WERI-Rb-1 (cell line): ENCODE data around the gene EFCAB13.
"Not testable (repeated sequence)": the region's sequence is repeated elsewhere in the genome, so short reads cannot be mapped to it uniquely, and the experiment has no call there.

ENCODE experiments used
- DNase-seq: peaks from one replicate; pipeline ENCODE4 v3.0.0-alpha.2; 2020
- H3K27ac ChIP-seq: fragments of 250-450 bp; sonication (Bioruptor Pico); 2 replicates; pipeline ENCODE4 v1.5.1; 2020; ENCODE audit warnings: mild to moderate bottlenecking, moderate library complexity
- H3K27me3 ChIP-seq: fragments of 250-450 bp; sonication (Bioruptor Pico); 2 replicates; pipeline ENCODE4 v1.5.1; 2021; ENCODE audit warnings: mild to moderate bottlenecking, low read depth, moderate library complexity; ENCODE audit not compliant: insufficient read depth, severe bottlenecking
- H3K36me3 ChIP-seq: fragments of 250-450 bp; sonication (Bioruptor Pico); 2 replicates; pipeline ENCODE4 v1.5.1; 2020; ENCODE audit warnings: mild to moderate bottlenecking, moderate library complexity
- H3K4me3 ChIP-seq: 2 replicates; pipeline ENCODE4 v1.5.1; 2011; ENCODE audit warnings: low read depth, mild to moderate bottlenecking, control low read depth, low read length
- H3K9me3 ChIP-seq: fragments of 250-450 bp; sonication (Bioruptor Pico); 2 replicates; pipeline ENCODE4 v1.5.1; 2021; ENCODE audit warnings: mild to moderate bottlenecking, moderate library complexity; ENCODE audit not compliant: severe bottlenecking
- CTCF ChIP-seq: IDR thresholded peaks from 2 replicates; pipeline ENCODE4 v1.5.1; 2011; ENCODE audit warnings: low read depth, mild to moderate bottlenecking, control low read depth, inconsistent platforms, low read length

The EFCAB13 gene

DNA sequence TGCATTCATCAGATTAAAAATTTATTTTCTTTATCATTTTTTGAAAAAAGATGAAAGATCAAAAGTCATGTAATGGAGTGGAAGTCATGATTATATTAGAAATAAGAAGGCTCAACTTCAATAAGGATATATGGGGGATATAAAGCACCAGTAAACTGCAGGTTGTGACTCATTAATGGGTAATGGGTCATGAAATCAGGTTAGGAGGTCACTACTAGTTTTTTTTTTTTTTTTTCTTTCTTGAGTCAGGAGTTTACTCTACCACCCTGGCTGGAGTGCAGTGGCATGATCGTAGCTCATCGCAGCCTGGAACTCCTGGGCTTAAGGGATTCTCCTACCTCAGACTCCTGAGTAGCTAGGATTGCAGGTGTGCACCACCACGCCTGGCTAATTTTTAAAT, 14.3 kb downstream of the EFCAB13 start:
- H3K9me3 ChIP-seq = peaks cover 2% of the 10 kb centered on the region
- H3K4me3 ChIP-seq = no peak overlapping the region
- H3K27me3 ChIP-seq = no peaks in the 10 kb centered on the region
- no peak for DNase-seq
- no peaks in the 10 kb centered on the region for H3K36me3 ChIP-seq
- no peak overlapping the region for H3K27ac ChIP-seq
- no peak for TF ChIP-seq CTCF

GRCh38 chr17:47352848-47353247, 29.1 kb downstream of the EFCAB13 start:
- Histone ChIP-seq H3K36me3 (no peaks in the 10 kb centered on the region), H3K9me3 (no peaks in the 10 kb centered on the region), H3K4me3 (no peak overlapping the region), H3K27me3 (no peaks in the 10 kb centered on the region), H3K27ac (no peak overlapping the region)
- TF ChIP-seq CTCF = no peak
- DNase-seq = no peak

- no peak for TF ChIP-seq CTCF
- Histone ChIP-seq H3K36me3 (no peaks in the 10 kb centered on the region), H3K4me3 (no peak overlapping the region), H3K27ac (no peak overlapping the region), H3K27me3 (no peaks in the 10 kb centered on the region), H3K9me3 (peaks cover 9% of the 10 kb centered on the region)
- no peak for DNase-seq
These were observed 34.9 kb downstream of the EFCAB13 start for GRCh38 chr17:47358652-47359051.

DNA sequence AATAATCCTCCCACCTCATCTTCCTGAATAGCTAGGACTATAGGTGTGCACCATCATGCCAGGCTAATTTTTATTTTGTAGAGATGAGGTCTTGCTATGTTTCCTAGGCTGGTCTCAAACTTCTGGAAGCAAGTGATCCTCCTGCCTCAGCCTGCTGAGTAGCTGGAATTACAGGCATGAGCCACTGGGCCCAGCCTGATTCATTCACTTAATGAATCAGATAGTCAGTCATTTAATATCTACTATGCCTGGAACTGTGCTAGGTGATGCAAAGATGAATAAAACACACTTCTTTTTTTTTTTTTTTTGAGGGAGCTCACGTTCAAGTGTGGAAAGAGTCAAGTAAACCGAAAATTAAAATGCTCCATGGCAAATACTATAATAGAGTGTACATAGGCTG, 39.4 kb downstream of the EFCAB13 start:
- H3K9me3 ChIP-seq = peaks cover 9% of the 10 kb centered on the region
- no peak for DNase-seq
- H3K4me3 ChIP-seq = no peak overlapping the region
- no peak overlapping the region for H3K27ac ChIP-seq
- H3K36me3 ChIP-seq = no peaks in the 10 kb centered on the region
- TF ChIP-seq CTCF = no peak
- H3K27me3 ChIP-seq = no peaks in the 10 kb centered on the region

DNA sequence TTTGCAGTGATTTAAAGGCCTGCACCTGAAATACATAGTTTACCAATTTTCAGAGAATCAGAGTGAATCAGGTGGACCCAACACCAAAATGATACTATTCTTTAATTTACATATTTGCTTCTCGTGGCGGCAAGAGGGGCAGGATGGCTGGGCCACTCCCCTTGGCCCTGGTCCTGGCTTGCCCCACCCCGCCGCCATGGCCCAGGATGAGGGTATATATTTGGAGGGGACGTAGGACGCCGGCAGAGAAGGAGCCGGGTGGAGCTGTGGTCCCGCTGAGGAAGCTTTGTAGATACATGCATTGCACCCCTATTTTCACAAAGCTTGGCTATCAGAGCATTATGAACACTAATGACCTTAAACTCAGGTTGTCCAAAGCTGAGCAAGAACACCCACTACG, 43.5 kb downstream of the EFCAB13 start:
- H3K9me3 ChIP-seq = peaks cover 9% of the 10 kb centered on the region
- DNase-seq = no peak
- TF ChIP-seq CTCF = no peak
- no peak overlapping the region for H3K4me3 ChIP-seq
- no peak overlapping the region for H3K27ac ChIP-seq
- no peaks in the 10 kb centered on the region for H3K36me3 ChIP-seq
- H3K27me3 ChIP-seq = no peaks in the 10 kb centered on the region

GRCh38 chr17:47368262-47368661, 44.5 kb downstream of the EFCAB13 start:
- no peak for DNase-seq
- peaks cover 5% of the 10 kb centered on the region for H3K9me3 ChIP-seq
- no peaks in the 10 kb centered on the region for H3K36me3 ChIP-seq
- no peaks in the 10 kb centered on the region for H3K27me3 ChIP-seq
- no peak overlapping the region for H3K27ac ChIP-seq
- TF ChIP-seq CTCF = no peak
- no peak overlapping the region for H3K4me3 ChIP-seq

DNA sequence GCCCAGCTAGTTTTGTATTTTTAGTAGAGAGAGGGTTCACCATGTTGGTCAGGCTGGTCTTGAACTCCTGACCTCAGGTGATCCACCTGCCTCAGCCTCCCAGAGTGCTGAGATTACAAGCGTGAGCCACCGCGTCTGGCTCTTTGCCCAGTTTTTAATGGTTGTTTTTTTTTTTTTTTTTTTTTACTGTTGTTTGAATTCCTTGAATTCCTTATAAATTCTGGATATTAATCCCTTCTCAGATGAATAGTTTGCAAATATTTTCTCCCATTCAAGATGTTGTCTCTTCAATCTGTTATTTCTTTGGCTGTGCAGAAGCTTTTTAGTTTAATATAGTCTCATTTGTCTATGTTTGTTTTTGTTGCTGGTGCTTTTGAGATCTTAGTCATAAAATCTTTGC, 47.1 kb downstream of the EFCAB13 start:
- H3K36me3 ChIP-seq, H3K4me3 ChIP-seq, H3K9me3 ChIP-seq, H3K27ac ChIP-seq, H3K27me3 ChIP-seq, DNase-seq: not testable (repeated sequence)
